Measurements from ENCODE around the gene ADAM23. TPM values are rescaled to one million over a fixed set of nuclear protein-coding genes. Genes with fewer than 3 reads are reported as not detected.

The ADAM23 gene
- total RNA-seq, 6 donors from 2014 or later: 0.15 to 3.5 (median 0.89) TPM; not detected in 1

DNA sequence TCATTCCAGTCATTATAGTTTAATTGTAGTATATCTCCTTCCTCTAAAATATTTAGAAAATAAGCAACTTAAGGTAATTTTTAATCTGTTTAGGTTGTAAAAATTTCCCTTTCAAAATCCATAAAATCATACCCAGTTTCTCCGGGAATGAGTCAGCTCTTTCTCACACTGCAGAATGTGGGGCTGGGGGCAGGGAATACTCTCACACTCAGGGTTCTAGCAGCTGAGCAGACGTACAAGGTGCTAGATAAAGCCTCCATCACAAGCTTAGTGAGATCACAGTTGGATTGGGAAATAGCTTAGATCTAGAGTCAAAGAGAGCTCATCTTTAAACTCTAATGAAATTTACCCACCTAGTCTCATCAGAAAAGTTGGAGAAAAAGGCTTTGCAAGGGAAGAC lies 119.0 kb downstream of the ADAM23 start:
- Histone ChIP-seq H3K27ac (no peak overlapping the region), H3K4me1 (no peaks in the 10 kb centered on the region), H3K36me3 (no peaks in the 10 kb centered on the region), H3K27me3 (no peaks in the 10 kb centered on the region), H3K4me3 (no peak overlapping the region), H3K9me3 (no peaks in the 10 kb centered on the region)
- ATAC-seq (ENCODE audit: low FRiP score in 2 of 2): no peak
- WGBS, 2 donors: 84 to 88% methylated on average over 2 of the region's 2 CpGs
- DNase-seq: no peak
- no peak for TF ChIP-seq POLR2AphosphoS5 (IDR thresholded peaks at IDR 0.05)
- TF ChIP-seq POLR2A (IDR thresholded peaks at IDR 0.05): no peak
- TF ChIP-seq, protein P1, sequence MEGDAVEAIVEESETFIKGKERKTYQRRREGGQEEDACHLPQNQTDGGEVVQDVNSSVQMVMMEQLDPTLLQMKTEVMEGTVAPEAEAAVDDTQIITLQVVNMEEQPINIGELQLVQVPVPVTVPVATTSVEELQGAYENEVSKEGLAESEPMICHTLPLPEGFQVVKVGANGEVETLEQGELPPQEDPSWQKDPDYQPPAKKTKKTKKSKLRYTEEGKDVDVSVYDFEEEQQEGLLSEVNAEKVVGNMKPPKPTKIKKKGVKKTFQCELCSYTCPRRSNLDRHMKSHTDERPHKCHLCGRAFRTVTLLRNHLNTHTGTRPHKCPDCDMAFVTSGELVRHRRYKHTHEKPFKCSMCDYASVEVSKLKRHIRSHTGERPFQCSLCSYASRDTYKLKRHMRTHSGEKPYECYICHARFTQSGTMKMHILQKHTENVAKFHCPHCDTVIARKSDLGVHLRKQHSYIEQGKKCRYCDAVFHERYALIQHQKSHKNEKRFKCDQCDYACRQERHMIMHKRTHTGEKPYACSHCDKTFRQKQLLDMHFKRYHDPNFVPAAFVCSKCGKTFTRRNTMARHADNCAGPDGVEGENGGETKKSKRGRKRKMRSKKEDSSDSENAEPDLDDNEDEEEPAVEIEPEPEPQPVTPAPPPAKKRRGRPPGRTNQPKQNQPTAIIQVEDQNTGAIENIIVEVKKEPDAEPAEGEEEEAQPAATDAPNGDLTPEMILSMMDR (IDR thresholded peaks at IDR 0.05): no peak
- no peak for TF ChIP-seq EP300 (IDR thresholded peaks at IDR 0.05)

GRCh38 chr2:206563374-206563773 lies 120.0 kb downstream of the ADAM23 start:
- ATAC-seq (ENCODE audit: low FRiP score in 2 of 2) (no peak), DNase-seq (no peak)
- H3K4me3 ChIP-seq: no peak overlapping the region
- no peaks in the 10 kb centered on the region for H3K4me1 ChIP-seq
- TF ChIP-seq EP300 (IDR thresholded peaks at IDR 0.05): no peak
- no peak for TF ChIP-seq POLR2AphosphoS5 (IDR thresholded peaks at IDR 0.05)
- TF ChIP-seq, protein P1 (IDR thresholded peaks at IDR 0.05): no peak
- TF ChIP-seq POLR2A (IDR thresholded peaks at IDR 0.05): no peak
- H3K27ac ChIP-seq: no peak overlapping the region
- no peaks in the 10 kb centered on the region for H3K36me3 ChIP-seq
- no peaks in the 10 kb centered on the region for H3K27me3 ChIP-seq
- no peaks in the 10 kb centered on the region for H3K9me3 ChIP-seq
- 79 to 84% methylated on average over 2 of the region's 2 CpGs for WGBS, 2 donors

- no peaks in the 10 kb centered on the region for H3K36me3 ChIP-seq
- 85 to 95% methylated on average over 4 of the region's 4 CpGs for WGBS, 2 donors
Measured at GRCh38 chr2:206565666-206566065, 122.3 kb downstream of the ADAM23 start.

DNA sequence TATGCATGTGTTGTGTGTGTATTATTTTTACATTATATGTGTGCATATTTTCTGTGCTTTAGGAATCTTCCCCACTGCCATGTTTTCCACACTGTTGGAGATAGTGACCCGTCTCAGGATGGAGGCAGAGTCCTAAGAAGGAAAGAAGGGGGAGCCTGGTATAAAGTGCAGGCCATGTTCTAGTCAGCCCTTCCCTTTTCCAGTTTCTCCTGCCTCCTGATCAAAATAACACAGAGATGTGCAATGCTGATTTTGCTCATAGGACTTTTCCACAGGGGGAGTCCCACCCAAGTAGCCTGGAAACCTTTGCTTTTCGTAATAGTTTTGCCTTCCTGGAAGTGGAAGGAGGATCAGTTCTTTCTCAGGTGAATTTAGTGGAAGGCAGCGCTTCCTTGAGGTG lies 126.1 kb downstream of the ADAM23 start:
- no peak overlapping the region for H3K4me3 ChIP-seq
- TF ChIP-seq POLR2A (IDR thresholded peaks at IDR 0.05): no peak
- H3K36me3 ChIP-seq: no peaks in the 10 kb centered on the region
- ATAC-seq (ENCODE audit: low FRiP score in 2 of 2): no peak
- no peak for DNase-seq
- no peaks in the 10 kb centered on the region for H3K4me1 ChIP-seq
- H3K27ac ChIP-seq: no peak overlapping the region
- WGBS, 2 donors: 89 to 92% methylated on average over 3 of the region's 3 CpGs
- H3K9me3 ChIP-seq: no peaks in the 10 kb centered on the region
- H3K27me3 ChIP-seq: no peaks in the 10 kb centered on the region

More at GRCh38 chr2:206565666-206566065, 122.3 kb downstream of the ADAM23 start:
- H3K4me3 ChIP-seq: no peak overlapping the region
- no peak for ATAC-seq (ENCODE audit: low FRiP score in 2 of 2)
- DNase-seq: no peak
- no peak overlapping the region for H3K27ac ChIP-seq
- no peaks in the 10 kb centered on the region for H3K9me3 ChIP-seq
- H3K27me3 ChIP-seq: no peaks in the 10 kb centered on the region
- H3K4me1 ChIP-seq: no peaks in the 10 kb centered on the region
- TF ChIP-seq POLR2AphosphoS5 (IDR thresholded peaks at IDR 0.05) (no peak), EP300 (IDR thresholded peaks at IDR 0.05) (no peak), POLR2A (IDR thresholded peaks at IDR 0.05) (no peak)
- TF ChIP-seq, protein P1 (IDR thresholded peaks at IDR 0.05): no peak

DNA sequence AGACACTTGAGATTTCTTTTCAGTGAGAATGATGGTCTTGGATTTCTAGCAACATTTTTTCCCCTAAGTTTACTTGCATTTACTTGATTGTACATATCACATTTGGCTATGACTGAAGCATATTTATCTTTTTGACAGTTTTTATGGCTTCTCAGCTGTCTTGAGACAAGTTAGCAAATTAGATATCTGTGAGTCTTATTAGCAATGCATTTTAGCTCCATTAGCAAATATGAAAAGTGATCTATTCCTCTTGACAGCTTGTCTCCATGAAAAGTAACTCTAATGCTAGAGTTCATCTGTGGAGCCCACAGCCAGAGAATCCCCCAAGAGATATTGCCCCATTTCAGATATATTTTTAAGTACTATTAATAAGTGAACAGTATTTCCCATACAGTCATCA lies 126.9 kb downstream of the ADAM23 start:
- H3K27me3 ChIP-seq: no peaks in the 10 kb centered on the region
- H3K27ac ChIP-seq: no peak overlapping the region
- no peaks in the 10 kb centered on the region for H3K9me3 ChIP-seq
- DNase-seq (no peak), ATAC-seq (ENCODE audit: low FRiP score in 2 of 2) (no peak)
- no peaks in the 10 kb centered on the region for H3K4me1 ChIP-seq
- no peak overlapping the region for H3K4me3 ChIP-seq
- TF ChIP-seq, protein P1 (IDR thresholded peaks at IDR 0.05): no peak
- TF ChIP-seq EP300 (IDR thresholded peaks at IDR 0.05) (no peak), POLR2AphosphoS5 (IDR thresholded peaks at IDR 0.05) (no peak), POLR2A (IDR thresholded peaks at IDR 0.05) (no peak)
- no peaks in the 10 kb centered on the region for H3K36me3 ChIP-seq

Measured in upper lobe of left lung (tissue), 6 donors.